ENCODE data around the gene VWA3B. TPM values are rescaled to one million over a fixed set of nuclear protein-coding genes. Genes with fewer than 3 reads are reported as not detected.

Gene VWA3B
- not detected in 2 replicates for total RNA-seq (2014; rRNA removed; shearing (Covaris generic))
- not detected in 2 replicates for total RNA-seq (2022)
- percentile 4 among the genes with signal in this experiment for Bru-seq, nascent RNA
- BruChase-seq, experiment 1, labeled RNA remaining after a 6-hour chase = percentile 2 among the genes with signal in this experiment
- BruChase-seq, experiment 2, labeled RNA remaining after a 2-hour chase = percentile 4 among the genes with signal in this experiment
- long read RNA-seq = 0 reads

GRCh38 chr2:98086491-98087446 is at the start of gene VWA3B:
Gene VWA3B (plus strand): TSS chr2:98087167. CDS start chr2:98093093, 5,926 bp downstream.
- no peaks in the 10 kb centered on the region for H3K36me3 ChIP-seq (ENCODE audit: insufficient read depth, low read length)
- BruUV-seq (replicated peaks) = no TSS peak
- peak within 1 kb of the TSS; percentile 87 for H3K4me2 ChIP-seq (ENCODE audit: low read length)
- peaks cover 45% of the 10 kb centered on the region for H3K4me1 ChIP-seq (ENCODE audit: insufficient read depth, low read length, poor library complexity, severe bottlenecking)
- ChIA-PET POLR2A (interaction anchor here (0.7 kb wide), 2 partner anchors 13 to 34 kb away, joined by 3 read pairs; no protein-coding TSS in a partner anchor), CTCF (ENCODE audit: unreplicated experiment) (no interaction called here)
- H3K9me3 ChIP-seq (ENCODE audit: low read length) = no peaks in the 10 kb centered on the region
- TF ChIP-seq, protein P1, sequence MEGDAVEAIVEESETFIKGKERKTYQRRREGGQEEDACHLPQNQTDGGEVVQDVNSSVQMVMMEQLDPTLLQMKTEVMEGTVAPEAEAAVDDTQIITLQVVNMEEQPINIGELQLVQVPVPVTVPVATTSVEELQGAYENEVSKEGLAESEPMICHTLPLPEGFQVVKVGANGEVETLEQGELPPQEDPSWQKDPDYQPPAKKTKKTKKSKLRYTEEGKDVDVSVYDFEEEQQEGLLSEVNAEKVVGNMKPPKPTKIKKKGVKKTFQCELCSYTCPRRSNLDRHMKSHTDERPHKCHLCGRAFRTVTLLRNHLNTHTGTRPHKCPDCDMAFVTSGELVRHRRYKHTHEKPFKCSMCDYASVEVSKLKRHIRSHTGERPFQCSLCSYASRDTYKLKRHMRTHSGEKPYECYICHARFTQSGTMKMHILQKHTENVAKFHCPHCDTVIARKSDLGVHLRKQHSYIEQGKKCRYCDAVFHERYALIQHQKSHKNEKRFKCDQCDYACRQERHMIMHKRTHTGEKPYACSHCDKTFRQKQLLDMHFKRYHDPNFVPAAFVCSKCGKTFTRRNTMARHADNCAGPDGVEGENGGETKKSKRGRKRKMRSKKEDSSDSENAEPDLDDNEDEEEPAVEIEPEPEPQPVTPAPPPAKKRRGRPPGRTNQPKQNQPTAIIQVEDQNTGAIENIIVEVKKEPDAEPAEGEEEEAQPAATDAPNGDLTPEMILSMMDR (conservative IDR thresholded peaks at IDR 0.05; ENCODE audit: low read length) = no peak
- no peak for TF ChIP-seq EZH2phosphoT487 (IDR thresholded peaks at IDR 0.05; ENCODE audit: borderline replicate concordance, low read depth, low read length)
- H4K20me1 ChIP-seq (ENCODE audit: insufficient read depth, low read length) = no peaks in the 10 kb centered on the region
- peak; percentile 70 for DNase-seq (ENCODE audit: low spot score)
- intact Hi-C loops (cut with micrococcal nuclease; ENCODE audit: unreplicated experiment) = loop anchor here (1.0 to 10.0 kb wide), 4 partner anchors 60 to 152 kb away; no protein-coding TSS in a partner anchor
- peak within 1 kb of the TSS; percentile 73 for H3K4me3 ChIP-seq (ENCODE audit: low read depth, low read length, poor library complexity, severe bottlenecking)
- H3K9me2 ChIP-seq (ENCODE audit: insufficient read depth, low read length) = no peaks in the 10 kb centered on the region
- H3K27ac ChIP-seq (ENCODE audit: low read depth, low read length, poor library complexity, severe bottlenecking) = no peak within 1 kb of the TSS
- H3K79me2 ChIP-seq (ENCODE audit: insufficient read depth, low read depth, low read length) = no peaks in the 10 kb centered on the region
- H2AFZ ChIP-seq (ENCODE audit: low read length) = peak within 1 kb of the TSS; percentile 82; the same call in 1 of the 2 replicates

DNA sequence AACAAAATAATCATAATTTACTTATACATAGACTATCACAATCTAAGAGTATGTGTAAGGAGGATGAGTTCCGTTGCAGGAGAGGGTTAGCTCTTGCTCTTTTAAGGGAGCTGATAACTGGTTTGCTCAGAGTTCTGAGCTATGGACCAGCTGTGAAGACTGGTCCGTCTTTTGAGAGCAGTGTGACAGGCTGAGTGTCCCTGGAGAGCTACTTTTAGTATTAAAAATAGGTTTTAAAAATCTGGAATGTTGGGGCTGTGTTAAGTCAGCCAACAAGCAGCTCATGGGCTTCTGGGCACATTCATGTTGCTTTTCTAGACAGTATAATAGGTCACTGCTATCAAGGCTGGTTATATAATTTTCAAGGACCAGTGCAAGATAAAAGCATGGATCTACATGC is 49.8 kb upstream of the VWA3B start:
- Histone ChIP-seq H3K9me3 (ENCODE audit: low read length) (no peaks in the 10 kb centered on the region), H3K9me2 (ENCODE audit: insufficient read depth, low read length) (no peaks in the 10 kb centered on the region), H3K27ac (ENCODE audit: low read depth, low read length, poor library complexity, severe bottlenecking) (no peak overlapping the region), H3K4me2 (ENCODE audit: low read length) (no peak overlapping the region), H3K4me1 (ENCODE audit: insufficient read depth, low read length, poor library complexity, severe bottlenecking) (peaks cover 19% of the 10 kb centered on the region), H4K20me1 (ENCODE audit: insufficient read depth, low read length) (no peaks in the 10 kb centered on the region), H3K36me3 (ENCODE audit: insufficient read depth, low read length) (no peaks in the 10 kb centered on the region), H3K79me2 (ENCODE audit: insufficient read depth, low read depth, low read length) (no peaks in the 10 kb centered on the region), H2AFZ (ENCODE audit: low read length) (no peak overlapping the region), H3K4me3 (ENCODE audit: low read depth, low read length, poor library complexity, severe bottlenecking) (no peak overlapping the region)
- intact Hi-C loops (cut with micrococcal nuclease; ENCODE audit: unreplicated experiment) = no loop called here
- POLR2A ChIA-PET = interaction anchor here (0.7 to 1.6 kb wide), 5 partner anchors 9 to 227 kb away, joined by 3 to 7 read pairs (median 4); no protein-coding TSS in a partner anchor
- CTCF ChIA-PET (ENCODE audit: unreplicated experiment) = interaction anchor here (1.0 kb wide), 1 partner anchor 9 kb away, joined by 3 read pairs; no protein-coding TSS in a partner anchor
- TF ChIP-seq EZH2phosphoT487 (IDR thresholded peaks at IDR 0.05; ENCODE audit: borderline replicate concordance, low read depth, low read length) = no peak
- TF ChIP-seq, protein P1 (conservative IDR thresholded peaks at IDR 0.05; ENCODE audit: low read length) = no peak
- BruUV-seq (replicated peaks) = no TSS peak
- DNase-seq (ENCODE audit: low spot score) = no peak
